AG09319 (cell line): ENCODE data around the gene RTN1.
A peak's percentile ranks its signal among the peaks of the same experiment; 100 is the strongest.

Experiments used
- DNase-seq: peaks from one replicate; pipeline ENCODE4 v3.0.0-alpha.2; 2010; ENCODE audit warnings: low read depth; ENCODE audit errors: extremely low read depth
- TF ChIP-seq, protein P1 (sequence below): IDR thresholded peaks from 2 replicates; pipeline ENCODE4 v1.5.1; 2011; ENCODE audit warnings: low read depth, mild to moderate bottlenecking, inconsistent platforms, low read length, moderate library complexity

The RTN1 gene

DNA sequence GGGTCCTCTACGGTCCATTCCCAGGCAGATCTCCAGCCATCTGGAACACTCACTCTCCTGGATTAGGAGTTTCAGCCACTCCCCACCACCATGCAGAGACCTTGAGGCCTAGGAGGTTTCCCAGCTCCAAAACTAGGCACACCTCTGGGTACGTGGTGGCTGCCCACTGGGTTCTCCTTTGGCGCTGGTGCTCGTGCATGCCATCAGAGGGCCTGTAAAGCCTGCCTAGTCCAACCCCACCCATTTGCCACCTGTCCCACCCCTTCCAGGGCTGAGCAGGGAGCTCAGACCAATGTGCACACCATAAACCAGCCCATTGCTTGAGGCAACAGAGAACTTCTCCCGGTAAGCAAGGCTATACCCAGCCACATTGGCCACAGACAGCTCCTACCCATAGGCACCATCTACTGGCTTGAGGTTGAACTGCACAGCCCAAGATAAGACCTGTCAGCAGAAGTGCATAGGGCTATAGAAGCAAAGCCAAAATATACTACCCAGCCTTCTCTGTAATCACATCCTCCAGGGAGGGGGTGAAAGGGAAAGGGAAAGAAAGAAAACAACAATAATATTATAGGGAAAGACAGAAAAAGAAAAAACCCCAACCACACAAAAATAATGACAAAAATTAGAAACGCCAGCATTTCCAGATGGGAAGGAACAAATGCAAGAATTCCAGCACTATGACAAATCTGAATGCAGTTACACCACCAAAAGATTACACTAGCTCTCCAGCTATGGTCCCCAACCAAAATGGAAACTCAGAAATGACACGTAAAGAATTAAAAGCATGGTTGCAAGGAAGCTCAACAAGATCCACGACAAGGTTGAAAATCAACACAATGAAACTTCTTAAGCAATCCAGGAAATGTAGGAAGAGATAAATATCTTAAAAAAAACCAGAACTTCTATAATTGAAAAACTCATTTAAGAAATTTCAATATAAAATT lies 182.1 kb downstream of the RTN1 start:
- DNase-seq: no peak
- TF ChIP-seq, protein P1, sequence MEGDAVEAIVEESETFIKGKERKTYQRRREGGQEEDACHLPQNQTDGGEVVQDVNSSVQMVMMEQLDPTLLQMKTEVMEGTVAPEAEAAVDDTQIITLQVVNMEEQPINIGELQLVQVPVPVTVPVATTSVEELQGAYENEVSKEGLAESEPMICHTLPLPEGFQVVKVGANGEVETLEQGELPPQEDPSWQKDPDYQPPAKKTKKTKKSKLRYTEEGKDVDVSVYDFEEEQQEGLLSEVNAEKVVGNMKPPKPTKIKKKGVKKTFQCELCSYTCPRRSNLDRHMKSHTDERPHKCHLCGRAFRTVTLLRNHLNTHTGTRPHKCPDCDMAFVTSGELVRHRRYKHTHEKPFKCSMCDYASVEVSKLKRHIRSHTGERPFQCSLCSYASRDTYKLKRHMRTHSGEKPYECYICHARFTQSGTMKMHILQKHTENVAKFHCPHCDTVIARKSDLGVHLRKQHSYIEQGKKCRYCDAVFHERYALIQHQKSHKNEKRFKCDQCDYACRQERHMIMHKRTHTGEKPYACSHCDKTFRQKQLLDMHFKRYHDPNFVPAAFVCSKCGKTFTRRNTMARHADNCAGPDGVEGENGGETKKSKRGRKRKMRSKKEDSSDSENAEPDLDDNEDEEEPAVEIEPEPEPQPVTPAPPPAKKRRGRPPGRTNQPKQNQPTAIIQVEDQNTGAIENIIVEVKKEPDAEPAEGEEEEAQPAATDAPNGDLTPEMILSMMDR: peak; percentile 82

GRCh38 chr14:59687663-59688062 lies 182.9 kb downstream of the RTN1 start:
- no peak for DNase-seq
- TF ChIP-seq, protein P1: no peak

- no peak for DNase-seq
- TF ChIP-seq, protein P1: no peak
Observed at GRCh38 chr14:59679872-59680271, 190.7 kb downstream of the RTN1 start.

DNA sequence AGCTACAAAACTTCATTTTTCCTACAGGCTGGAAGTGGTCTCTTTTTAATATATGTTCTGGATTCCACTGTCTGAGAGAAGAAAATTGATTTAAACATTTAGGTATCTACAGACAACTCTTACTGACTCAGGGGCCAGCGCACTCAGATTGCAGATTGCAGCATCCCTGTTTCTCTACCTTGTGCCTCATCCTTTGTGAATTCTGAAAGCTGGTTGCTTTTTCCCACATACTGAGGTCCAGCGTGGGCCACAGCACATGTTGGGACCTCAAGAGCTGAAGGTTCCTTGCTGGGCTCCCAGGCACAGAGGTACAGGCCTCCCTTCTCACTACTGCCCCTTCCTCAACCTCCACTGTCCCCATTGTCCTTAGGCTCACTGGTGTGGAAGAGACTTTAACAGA lies 192.2 kb downstream of the RTN1 start:
- no peak for DNase-seq
- TF ChIP-seq, protein P1: no peak

DNA sequence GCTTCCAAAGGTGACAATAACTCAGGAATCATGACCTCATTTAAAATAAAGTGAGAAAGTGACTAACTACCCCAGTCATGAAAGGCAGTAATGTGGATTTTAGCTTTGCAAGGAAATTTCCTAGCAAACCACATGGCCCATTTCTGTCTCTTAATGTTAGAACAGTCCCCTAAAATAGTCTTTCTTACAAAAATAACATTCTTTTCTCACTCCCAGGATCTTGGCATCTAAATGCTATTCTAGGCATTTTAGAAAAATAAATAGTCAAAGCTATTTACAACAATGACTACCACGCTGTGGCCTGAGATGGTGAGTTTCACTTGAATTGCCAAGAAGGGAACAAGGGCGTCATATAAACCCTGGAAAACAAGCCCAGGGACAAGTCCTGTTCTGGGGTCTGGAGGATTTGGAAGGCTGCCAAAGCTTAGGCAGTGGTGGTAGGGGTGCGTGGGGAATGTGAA lies 192.8 kb downstream of the RTN1 start:
- TF ChIP-seq, protein P1: no peak
- DNase-seq: no peak

- TF ChIP-seq, protein P1: no peak
- DNase-seq: no peak
Observed at GRCh38 chr14:59675394-59675793, 195.2 kb downstream of the RTN1 start.

DNA sequence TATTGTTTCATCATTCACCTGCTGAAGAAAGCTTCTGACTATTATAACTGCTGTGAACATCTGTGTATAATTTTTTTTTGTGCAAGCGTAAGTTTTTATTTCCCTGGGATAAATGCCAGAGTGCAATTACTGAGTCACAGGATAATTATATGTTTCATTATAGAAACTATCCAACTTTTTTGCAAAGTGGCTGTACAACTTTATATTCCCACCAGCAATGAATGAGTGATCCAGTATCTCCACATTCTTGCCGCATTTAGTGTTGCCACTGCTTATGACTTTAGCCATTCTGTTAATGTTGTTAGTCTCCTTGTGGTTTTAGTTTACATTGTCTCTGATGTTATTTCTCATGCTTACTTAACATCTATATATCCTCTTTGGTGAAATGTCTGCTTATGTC lies 205.8 kb downstream of the RTN1 start:
- DNase-seq: no peak
- TF ChIP-seq, protein P1: no peak
